GM21528 (cell line): Measurements from ENCODE around the gene HOXA13.

Experiments
- ATAC-seq: cut with Tn5 transposase; IDR thresholded peaks from one replicate; pipeline ENCODE4 v1.9.1; 2021; ENCODE audit warnings: mild to moderate bottlenecking, moderate library complexity; ENCODE audit not compliant: unreplicated experiment, low FRiP score

HOXA13 gene

GRCh38 chr7:27199849-27200760 is at the start of gene HOXA13:
HOXA13 (minus strand) TSS chr7:27200091; CDS start chr7:27200077, 14 bp downstream.
- ATAC-seq: no peak

- no peak for ATAC-seq
Observed at GRCh38 chr7:27248911-27249723, 49.2 kb upstream of the HOXA13 start.

- no peak for ATAC-seq
Observed at GRCh38 chr7:27248427-27248806, 48.5 kb upstream of the HOXA13 start.

- no peak for ATAC-seq
Observed at GRCh38 chr7:27247452-27248426, 47.8 kb upstream of the HOXA13 start.

GRCh38 chr7:27247000-27247399 is 47.1 kb upstream of the HOXA13 start:
- ATAC-seq: no peak

- ATAC-seq: no peak
Observed at GRCh38 chr7:27245798-27246691, 46.2 kb upstream of the HOXA13 start.

GRCh38 chr7:27245124-27245797 is 45.4 kb upstream of the HOXA13 start:
- ATAC-seq: no peak

GRCh38 chr7:27244488-27245123 is 44.7 kb upstream of the HOXA13 start:
- ATAC-seq: no peak

- no peak for ATAC-seq
Observed at GRCh38 chr7:27243340-27244163, 43.7 kb upstream of the HOXA13 start.

- no peak for ATAC-seq
Observed at GRCh38 chr7:27242555-27243339, 42.9 kb upstream of the HOXA13 start, which contains the start of gene EVX1. EVX1 (plus strand) TSS chr7:27242802; CDS start chr7:27243031, 229 bp downstream.

- ATAC-seq: no peak
Observed at GRCh38 chr7:27242154-27242553, 42.3 kb upstream of the HOXA13 start.

GRCh38 chr7:27241189-27242056 is 41.5 kb upstream of the HOXA13 start:
- no peak for ATAC-seq

GRCh38 chr7:27240015-27240731 is 40.3 kb upstream of the HOXA13 start:
- ATAC-seq: no peak

GRCh38 chr7:27239387-27240014 is 39.6 kb upstream of the HOXA13 start:
- ATAC-seq: no peak

- ATAC-seq: no peak
Observed at GRCh38 chr7:27238979-27239386, 39.1 kb upstream of the HOXA13 start.
